ENCODE results near the gene ZNF32.

ZNF32 gene

GRCh38 chr10:43648398-43649184 lies at the start of gene ZNF32:
Gene ZNF32, minus strand, starts transcription at chr10:43648881. Its CDS starts 2,748 bp downstream, at chr10:43646133.
- DNase-seq (ENCODE audit: low read depth in 2 of 3, low spot score in 2 of 3) = peak; percentile 45 to 57 (median 56)

- DNase-seq (ENCODE audit: low read depth in 2 of 3, low spot score in 2 of 3) = no peak
These were observed 49.5 kb upstream of the ZNF32 start for GRCh38 chr10:43698156-43698555.

DNA sequence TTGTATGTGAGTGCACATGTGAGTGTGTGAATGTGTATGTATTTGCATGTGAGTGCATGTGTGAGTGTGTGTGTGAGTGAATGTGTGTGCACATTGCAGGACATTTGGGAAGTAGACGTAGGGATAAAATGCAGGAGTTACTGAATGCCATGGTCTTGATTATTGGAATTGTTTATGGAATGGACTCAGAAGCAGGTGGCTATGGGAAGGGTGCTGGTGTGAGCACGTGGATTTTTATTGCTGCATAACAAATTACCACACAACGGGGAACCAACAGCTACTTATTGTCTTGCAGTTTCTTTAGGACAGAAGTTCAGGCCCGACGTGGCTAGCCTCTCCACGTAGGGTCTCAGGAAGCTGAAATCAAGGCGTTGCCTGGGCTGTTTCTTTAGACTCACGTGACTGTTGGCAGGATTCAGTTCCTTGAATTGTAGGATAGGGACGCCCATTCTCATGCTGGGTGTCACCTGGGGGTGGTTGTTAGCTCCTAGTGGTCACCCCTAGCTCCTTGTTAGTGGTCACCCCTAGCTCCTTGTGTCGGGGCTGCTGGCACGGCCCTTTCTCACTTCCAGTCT lies 48.3 kb upstream of the ZNF32 start:
- no peak for DNase-seq (ENCODE audit: low read depth in 2 of 3, low spot score in 2 of 3)

DNA sequence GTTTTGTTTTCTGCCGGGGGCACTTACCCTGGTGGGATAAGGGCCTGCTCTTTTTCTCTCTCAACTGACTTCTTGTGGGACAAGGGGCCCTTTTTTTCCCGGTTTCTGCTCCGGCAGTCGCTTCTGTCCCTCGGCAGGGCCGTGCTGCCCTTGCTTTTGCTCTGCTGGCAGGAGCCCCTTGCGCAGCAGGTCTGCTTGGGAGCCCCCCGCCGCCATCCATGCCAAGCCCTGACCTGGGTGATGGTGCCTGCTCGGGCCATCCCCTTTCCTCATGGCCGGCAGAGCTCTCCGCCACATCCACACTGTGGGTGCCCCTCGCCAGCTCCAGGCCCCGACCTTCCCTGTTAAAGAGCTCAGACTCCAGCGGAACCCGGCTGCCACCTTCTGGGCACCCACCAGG lies 47.0 kb upstream of the ZNF32 start:
- DNase-seq (ENCODE audit: low read depth in 2 of 3, low spot score in 2 of 3) = no peak

GRCh38 chr10:43695321-43695720 lies 46.6 kb upstream of the ZNF32 start:
- no peak for DNase-seq (ENCODE audit: low read depth in 2 of 3, low spot score in 2 of 3)

DNA sequence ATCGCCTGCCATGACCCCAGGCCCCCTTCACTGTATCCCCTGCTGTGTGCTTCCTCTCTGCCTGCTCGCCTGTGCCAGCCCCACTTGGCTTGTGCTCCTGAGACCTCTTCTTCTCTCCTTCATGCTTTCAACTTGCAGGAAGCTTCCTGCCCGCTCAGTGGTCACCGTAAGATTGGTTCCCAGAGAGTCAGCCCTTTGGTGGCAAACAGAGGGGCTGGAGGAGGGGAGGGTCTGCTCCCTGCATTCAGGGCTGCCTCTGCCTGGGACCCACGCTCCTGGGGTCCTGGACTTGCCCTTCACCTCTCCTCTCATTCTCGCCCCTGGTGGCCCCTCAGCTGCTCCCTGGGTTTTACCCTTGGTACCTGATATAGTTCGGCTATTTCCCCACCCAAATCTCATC lies 45.8 kb upstream of the ZNF32 start:
- DNase-seq (ENCODE audit: low read depth in 2 of 3, low spot score in 2 of 3) = no peak

DNA sequence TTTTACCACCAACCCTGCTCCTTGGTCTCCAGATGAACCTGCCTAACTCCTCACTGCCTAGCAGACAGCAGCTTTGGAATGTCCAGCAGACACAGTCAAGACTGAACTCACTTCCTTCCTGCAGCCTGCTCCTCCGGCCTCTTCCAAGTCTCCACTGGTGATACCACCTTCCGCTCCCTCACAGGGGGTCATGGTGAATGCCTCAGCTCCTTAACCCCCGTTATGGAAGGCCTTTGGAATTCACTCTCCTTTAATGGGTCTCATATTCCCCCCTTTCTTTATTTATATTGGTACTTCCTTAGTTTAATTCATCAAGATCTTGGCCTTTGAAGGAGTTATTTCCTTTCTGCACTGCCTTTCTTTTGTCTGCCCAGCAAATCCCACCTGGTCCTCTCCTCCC lies 44.9 kb upstream of the ZNF32 start:
- no peak for DNase-seq (ENCODE audit: low read depth in 2 of 3, low spot score in 2 of 3)

- no peak for DNase-seq (ENCODE audit: low read depth in 2 of 3, low spot score in 2 of 3)
These were observed 43.6 kb upstream of the ZNF32 start for GRCh38 chr10:43692051-43692825.

GRCh38 chr10:43691485-43691884 lies 42.8 kb upstream of the ZNF32 start:
- no peak for DNase-seq (ENCODE audit: low read depth in 2 of 3, low spot score in 2 of 3)

DNA sequence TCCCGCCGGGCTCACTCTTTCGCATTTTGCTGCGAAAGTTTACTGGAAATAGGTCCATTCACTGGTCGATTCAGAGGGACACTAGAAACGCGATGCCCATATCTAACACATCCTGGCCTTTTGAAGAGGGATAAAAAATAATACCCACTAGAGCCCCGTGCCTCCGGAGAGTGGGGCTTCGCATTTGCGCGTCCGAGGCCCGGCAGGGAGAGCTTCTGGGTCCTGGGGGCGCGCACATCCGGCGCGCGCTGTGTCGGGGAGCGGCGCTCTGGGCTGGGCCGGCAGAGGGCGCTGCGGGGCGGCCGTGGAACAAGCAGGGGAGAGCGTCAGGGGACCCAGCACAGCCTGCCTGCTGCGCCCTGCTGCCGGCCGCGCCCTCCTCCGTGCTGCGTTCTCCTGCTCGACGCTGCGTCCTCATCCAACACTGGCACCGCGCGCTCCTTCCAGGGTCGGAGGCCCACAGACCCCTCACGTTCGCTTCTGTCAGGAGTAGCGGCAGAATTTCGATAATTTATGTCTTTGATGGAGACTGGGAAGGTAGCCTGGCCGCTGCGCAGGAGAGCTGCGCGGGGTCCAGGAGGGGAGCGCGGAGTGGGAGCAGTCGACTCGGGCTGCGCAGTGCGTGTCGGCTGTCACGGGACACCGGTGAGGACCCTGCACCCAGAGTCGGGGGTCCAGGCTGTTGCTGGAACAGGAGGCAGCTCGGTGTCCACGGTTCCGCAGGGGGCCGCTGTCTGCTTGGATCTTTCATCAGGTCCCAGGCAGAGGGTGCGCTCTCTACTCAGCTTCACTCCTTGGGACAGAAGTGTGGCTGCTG lies 41.5 kb upstream of the ZNF32 start:
- DNase-seq (ENCODE audit: low read depth in 2 of 3, low spot score in 2 of 3) = peak; percentile 66 to 89 (median 81)

DNA sequence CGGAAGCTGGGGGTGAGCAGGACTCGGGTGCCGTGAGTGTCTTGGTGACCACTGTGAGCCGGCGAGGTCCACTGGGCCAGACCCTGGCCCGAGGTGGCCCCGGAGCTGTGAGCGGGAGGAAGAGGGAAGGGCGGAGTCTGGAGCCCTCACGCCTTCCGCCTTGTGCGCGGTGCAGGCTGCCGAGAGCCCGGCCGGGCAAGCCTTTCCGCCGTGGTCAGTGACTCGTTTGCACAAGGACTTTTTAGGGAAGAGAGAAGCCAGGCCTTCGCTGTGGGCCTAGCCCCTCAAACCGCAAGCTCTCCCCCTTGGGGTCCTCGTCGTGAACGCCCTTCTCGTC lies 40.9 kb upstream of the ZNF32 start:
- peak in 1 of 3 experiments; percentile 29 for DNase-seq (ENCODE audit: low read depth in 2 of 3, low spot score in 2 of 3)

DNA sequence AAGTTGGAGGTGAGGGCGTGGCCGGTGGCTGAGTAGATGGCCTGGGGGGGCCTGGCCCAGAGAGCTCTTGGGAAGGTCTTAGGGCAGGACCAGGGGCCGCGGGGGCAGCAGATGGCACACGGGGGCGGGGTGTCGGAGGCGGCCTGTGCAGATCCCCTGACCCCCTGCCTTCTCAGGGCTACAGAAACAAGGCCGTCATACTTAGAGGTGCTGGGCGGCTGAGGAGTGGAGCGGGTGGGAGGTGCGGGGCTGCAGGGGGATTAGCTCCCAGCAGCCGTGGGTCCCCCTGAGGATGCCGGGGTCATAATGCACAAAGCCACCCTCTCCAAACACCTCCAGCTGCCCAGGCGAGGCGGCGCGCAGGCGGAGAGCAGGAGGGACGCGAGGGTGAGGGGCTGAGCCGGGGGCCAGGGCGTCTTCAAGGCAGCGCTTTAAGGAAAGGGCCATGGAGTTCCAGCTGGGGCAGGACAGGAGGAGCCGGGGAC lies 40.4 kb upstream of the ZNF32 start:
- no peak for DNase-seq (ENCODE audit: low read depth in 2 of 3, low spot score in 2 of 3)

DNA sequence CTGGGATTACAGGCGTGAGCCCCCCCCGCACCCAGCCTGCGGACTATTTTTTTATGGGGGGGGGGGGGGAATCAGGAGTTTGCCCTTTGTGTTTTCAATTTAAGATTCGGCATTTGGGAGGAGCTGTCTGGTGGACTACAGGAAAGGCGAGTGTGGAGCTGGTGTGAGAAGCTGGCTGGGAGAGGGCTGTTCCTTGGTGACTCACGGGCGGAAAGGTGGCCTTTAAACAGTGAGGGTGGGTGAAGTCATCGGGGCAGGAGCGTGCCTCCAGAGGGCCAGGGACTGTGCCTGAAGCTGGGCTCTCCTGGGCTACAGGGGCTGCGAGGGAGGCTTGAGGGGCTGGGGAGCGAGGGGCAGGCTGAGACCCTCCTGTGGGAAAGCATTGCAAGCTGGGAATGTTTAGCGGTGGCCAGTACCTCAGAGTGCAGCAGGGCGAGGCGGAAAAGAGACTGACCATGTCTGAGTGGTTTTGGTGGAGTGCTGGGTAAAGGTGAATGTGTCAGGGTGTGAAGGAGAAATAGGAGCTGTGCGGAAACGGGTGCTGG lies 39.7 kb upstream of the ZNF32 start:
- no peak for DNase-seq (ENCODE audit: low read depth in 2 of 3, low spot score in 2 of 3)

DNA sequence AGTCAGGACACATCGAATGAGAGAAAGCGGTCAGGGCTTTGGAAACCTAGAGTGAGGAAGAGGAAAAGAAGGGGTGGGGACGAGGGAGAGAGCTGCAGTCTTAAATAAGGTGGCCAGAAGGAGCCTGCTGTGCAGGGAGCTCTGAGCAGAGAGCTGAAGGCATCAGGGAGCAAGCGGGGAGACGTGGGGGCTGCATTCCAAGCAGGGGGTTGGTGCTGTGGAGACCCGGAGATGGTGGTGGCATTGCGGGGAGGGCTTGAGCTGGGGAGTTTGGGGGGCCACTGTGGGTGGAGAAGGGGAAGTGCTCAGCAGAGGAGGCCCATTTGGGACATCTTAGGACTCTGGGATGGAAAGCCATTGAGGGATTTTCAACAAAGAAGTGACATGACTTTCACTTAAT lies 38.7 kb upstream of the ZNF32 start:
- DNase-seq (ENCODE audit: low read depth in 2 of 3, low spot score in 2 of 3) = no peak

- DNase-seq (ENCODE audit: low read depth in 2 of 3, low spot score in 2 of 3) = no peak
These were observed 37.7 kb upstream of the ZNF32 start for GRCh38 chr10:43686414-43686813.

- no peak for DNase-seq (ENCODE audit: low read depth in 2 of 3, low spot score in 2 of 3)
These were observed 37.1 kb upstream of the ZNF32 start for GRCh38 chr10:43685744-43686143.

DNA sequence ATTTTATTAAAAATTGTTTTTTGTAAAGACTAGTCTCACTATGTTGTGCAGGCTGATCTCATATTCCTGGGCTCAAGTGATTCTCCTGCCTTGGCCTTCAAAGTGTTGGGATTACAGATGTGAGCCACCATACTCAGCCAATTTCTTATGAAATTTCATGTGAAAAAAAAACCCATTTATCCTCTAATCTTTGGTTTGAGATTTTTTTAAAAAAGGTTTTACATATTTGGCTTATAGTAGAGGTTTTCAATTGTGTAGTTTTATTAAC lies 35.5 kb upstream of the ZNF32 start:
- DNase-seq (ENCODE audit: low read depth in 2 of 3, low spot score in 2 of 3) = no peak

GRCh38 chr10:43683451-43684291 lies 35.0 kb upstream of the ZNF32 start:
- DNase-seq (ENCODE audit: low read depth in 2 of 3, low spot score in 2 of 3) = no peak

GRCh38 chr10:43682956-43683355 lies 34.3 kb upstream of the ZNF32 start:
- no peak for DNase-seq (ENCODE audit: low read depth in 2 of 3, low spot score in 2 of 3)

DNA sequence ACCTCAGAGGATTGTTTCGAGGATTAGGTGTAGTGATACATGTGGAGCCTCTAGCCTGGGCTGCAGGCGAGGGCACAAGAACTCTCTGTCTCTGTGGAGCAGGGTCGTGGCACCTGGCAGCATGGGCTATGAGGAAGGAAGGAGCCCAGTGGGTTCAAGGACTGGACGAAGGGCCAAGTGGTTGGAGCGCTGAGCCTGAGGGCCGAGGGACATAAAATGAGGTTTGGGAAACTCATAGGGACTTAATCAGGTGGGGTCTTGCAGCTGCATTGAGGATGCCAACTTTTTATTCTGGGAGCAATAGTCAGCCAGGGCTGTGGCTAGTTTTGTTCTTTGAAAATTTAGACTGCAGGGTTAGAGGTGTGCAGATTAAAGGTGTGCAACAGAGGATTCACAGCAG lies 33.0 kb upstream of the ZNF32 start:
- no peak for DNase-seq (ENCODE audit: low read depth in 2 of 3, low spot score in 2 of 3)
